GM23338 (cell line): Measurements from ENCODE around the gene ADIPOR2. TPM values are rescaled to one million over a fixed set of nuclear protein-coding genes. Genes with fewer than 3 reads are reported as not detected.

Experiments used
- ATAC-seq: fragments of 200-7000 bp; cut with Tn5 transposase; 3 replicates; pipeline ENCODE4 v1.9.1; 2020
- DNase-seq: peaks from one replicate; pipeline ENCODE4 v3.0.0-alpha.2; 2015; ENCODE audit warnings: low spot score
- H2AFZ ChIP-seq: fragments of 200-600 bp; sonication (generic); 2 replicates; pipeline ENCODE4 v1.8.0; 2016; ENCODE audit warnings: antibody characterized with exemption, mild to moderate bottlenecking, moderate library complexity
- H3F3A ChIP-seq: fragments of 200-600 bp; sonication (generic); replicated peaks from 2 replicates; pipeline ENCODE4 v1.8.0; 2017; ENCODE audit warnings: antibody characterized with exemption, mixed run types, low read depth
- H3K27ac ChIP-seq: fragments of 200-600 bp; sonication (generic); 2 replicates; pipeline ENCODE4 v1.6.1; 2016; ENCODE audit warnings: low read depth
- H3K27me3 ChIP-seq: fragments of 200-600 bp; sonication (generic); 2 replicates; pipeline ENCODE4 v1.8.0; 2016; ENCODE audit warnings: mild to moderate bottlenecking, mixed run types, moderate library complexity; ENCODE audit not compliant: insufficient read depth
- H3K36me3 ChIP-seq: fragments of 200-600 bp; sonication (generic); 2 replicates; pipeline ENCODE4 v1.8.0; 2016; ENCODE audit warnings: mild to moderate bottlenecking; ENCODE audit not compliant: insufficient read depth
- H3K4me1 ChIP-seq: fragments of 200-600 bp; sonication (generic); 2 replicates; pipeline ENCODE4 v1.8.0; 2016; ENCODE audit warnings: mild to moderate bottlenecking, moderate library complexity; ENCODE audit not compliant: insufficient read depth
- H3K4me2 ChIP-seq: fragments of 200-600 bp; sonication (generic); 2 replicates; pipeline ENCODE4 v1.7.1; 2017; ENCODE audit warnings: mixed run types
- H3K4me3 ChIP-seq: fragments of 200-600 bp; sonication (generic); 2 replicates; pipeline ENCODE4 v1.6.1; 2016; ENCODE audit warnings: mixed run types
- H3K79me2 ChIP-seq: fragments of 200-600 bp; sonication (generic); replicated peaks from 2 replicates; pipeline ENCODE4 v1.8.0; 2017; ENCODE audit warnings: mild to moderate bottlenecking; ENCODE audit not compliant: insufficient read depth
- H3K9me2 ChIP-seq: fragments of 200-600 bp; sonication (generic); 2 replicates; pipeline ENCODE4 v1.8.0; 2017; ENCODE audit not compliant: insufficient read depth
- H4K20me1 ChIP-seq: fragments of 200-600 bp; sonication (generic); replicated peaks from 2 replicates; pipeline ENCODE4 v1.8.0; 2017; ENCODE audit warnings: mild to moderate bottlenecking; ENCODE audit not compliant: insufficient read depth
- H3K27ac Mint-ChIP-seq: 2 replicates; pipeline ENCODE4 v1.8.0; 2020; ENCODE audit warnings: inconsistent platforms, mild to moderate bottlenecking, moderate library complexity, mixed read lengths
- H3K27me3 Mint-ChIP-seq: 3 replicates; pipeline ENCODE4 v1.8.0; 2022; ENCODE audit warnings: low read depth, mild to moderate bottlenecking, moderate library complexity, mixed read lengths, inconsistent platforms; ENCODE audit not compliant: insufficient read depth, poor library complexity
- H3K36me3 Mint-ChIP-seq: 3 replicates; pipeline ENCODE4 v1.8.0; 2021; ENCODE audit warnings: low read depth, mild to moderate bottlenecking, inconsistent platforms, moderate library complexity, mixed read lengths
- H3K4me1 Mint-ChIP-seq: 3 replicates; pipeline ENCODE4 v1.8.0; 2020; ENCODE audit warnings: mild to moderate bottlenecking, inconsistent platforms, mixed read lengths
- H3K4me3 Mint-ChIP-seq: 3 replicates; pipeline ENCODE4 v1.8.0; 2021; ENCODE audit warnings: moderate library complexity, mild to moderate bottlenecking, inconsistent platforms, mixed read lengths
- H3K9me3 Mint-ChIP-seq: 3 replicates; pipeline ENCODE4 v1.8.0; 2020; ENCODE audit warnings: moderate library complexity, mild to moderate bottlenecking, inconsistent platforms, mixed read lengths
- CREB1 ChIP-seq: fragments of 250-450 bp; sonication (Bioruptor Pico); IDR thresholded peaks from 2 replicates; pipeline ENCODE4 v1.5.0; 2020; ENCODE audit warnings: low read depth, mild to moderate bottlenecking, moderate library complexity
- CTCF ChIP-seq, 2 experiments: fragments of 200-600 bp in 1 of 2; sonication (generic) in 1 of 2; conservative IDR thresholded peaks; 2 replicates each; pipeline versions ENCODE4 v1.5.1 to v1.6.1; 2016 to 2017; ENCODE audit warnings: antibody characterized with exemption in 2 of 2, low read depth in 2 of 2, mild to moderate bottlenecking in 2 of 2, moderate library complexity in 1 of 2
- EZH2 ChIP-seq: fragments of 200-600 bp; sonication (generic); IDR thresholded peaks from one replicate; pipeline ENCODE4 v1.8.0; 2017; ENCODE audit warnings: antibody characterized with exemption, mild to moderate bottlenecking, low read depth; ENCODE audit not compliant: unreplicated experiment
- EZH2phosphoT487 ChIP-seq: fragments of 200-600 bp; sonication (generic); IDR thresholded peaks from one replicate; pipeline ENCODE4 v1.8.1; 2018; ENCODE audit warnings: antibody characterized with exemption; ENCODE audit not compliant: unreplicated experiment
- JUNB ChIP-seq: IDR thresholded peaks from one replicate; pipeline ENCODE4 v1.6.1; 2016; ENCODE audit warnings: antibody characterized with exemption; ENCODE audit not compliant: unreplicated experiment
- NANOG ChIP-seq: IDR thresholded peaks from 2 replicates; pipeline ENCODE4 v1.6.1; 2016; ENCODE audit warnings: antibody characterized with exemption, borderline replicate concordance
- POLR2AphosphoS5 ChIP-seq: IDR thresholded peaks from 2 replicates; pipeline ENCODE4 v1.6.1; 2016; ENCODE audit warnings: antibody characterized with exemption, low read depth
- REST ChIP-seq: IDR thresholded peaks from one replicate; pipeline ENCODE4 v1.6.1; 2018; ENCODE audit warnings: antibody characterized with exemption; ENCODE audit not compliant: unreplicated experiment
- STAT1 ChIP-seq: IDR thresholded peaks from one replicate; pipeline ENCODE4 v1.6.1; 2016; ENCODE audit warnings: antibody characterized with exemption; ENCODE audit not compliant: unreplicated experiment
- ZNF114 ChIP-seq: fragments of 250-450 bp; sonication (Bioruptor Pico); IDR thresholded peaks from 2 replicates; pipeline ENCODE4 v1.5.0; 2020; ENCODE audit warnings: mild to moderate bottlenecking, moderate library complexity
- ZNF331 ChIP-seq: fragments of 250-450 bp; sonication (Bioruptor Pico); IDR thresholded peaks from 2 replicates; pipeline ENCODE4 v1.5.0; 2020; ENCODE audit warnings: low read depth, mild to moderate bottlenecking, moderate library complexity
- polyA plus RNA-seq: library from polyadenylated mRNA; unstranded; fragments of >200 nt; fragmentation: Nextera tagmentation; extraction: Ambion mirVana; gene quantifications from 2 replicates; pipeline ENCODE4 v1.2.1, GENCODE V29; 2016
- total RNA-seq: library from RNA; depleted of rRNA; stranded (reverse); fragments of >200 nt; shearing (Covaris generic); gene quantifications from 2 replicates; pipeline ENCODE4 v1.2.3, GENCODE V29; 2014
- TF ChIP-seq, protein P1 (sequence below): fragments of 250-450 bp; sonication (Bioruptor Pico); IDR thresholded peaks from 2 replicates; pipeline ENCODE4 v1.5.0; 2020; ENCODE audit warnings: mild to moderate bottlenecking, moderate library complexity
- TF ChIP-seq, protein P2 (sequence below): IDR thresholded peaks from 2 replicates; pipeline ENCODE4 v1.6.1; 2016; ENCODE audit warnings: antibody characterized with exemption

The ADIPOR2 gene
- total and polyA plus RNA-seq, 2 experiments from 2014 or later = 11.7 to 36.2 TPM

- ATAC-seq (no peak), DNase-seq (no peak)
- Histone ChIP-seq H3F3A (no peaks in the 10 kb centered on the region), H3K79me2 (no peaks in the 10 kb centered on the region), H2AFZ (no peak overlapping the region), H3K27me3 (no peaks in the 10 kb centered on the region), H3K4me3 (no peak overlapping the region), H3K9me2 (no peaks in the 10 kb centered on the region), H4K20me1 (no peaks in the 10 kb centered on the region), H3K36me3 (no peaks in the 10 kb centered on the region), H3K4me2 (no peak overlapping the region), H3K27ac (no peak overlapping the region), H3K4me1 (no peaks in the 10 kb centered on the region)
- H3K27ac Mint-ChIP-seq = no peak overlapping the region
- H3K27me3 Mint-ChIP-seq = peaks cover 6% of the 10 kb centered on the region
- H3K4me3 Mint-ChIP-seq = no peak overlapping the region
- no peaks in the 10 kb centered on the region for H3K9me3 Mint-ChIP-seq
- TF ChIP-seq STAT1 = no peak
- TF ChIP-seq REST = no peak
- no peak for TF ChIP-seq EZH2phosphoT487
- TF ChIP-seq EZH2 = no peak
- TF ChIP-seq CREB1 (CRISPR knock-in tag) = no peak
- no peak for TF ChIP-seq NANOG
- TF ChIP-seq, protein P1, sequence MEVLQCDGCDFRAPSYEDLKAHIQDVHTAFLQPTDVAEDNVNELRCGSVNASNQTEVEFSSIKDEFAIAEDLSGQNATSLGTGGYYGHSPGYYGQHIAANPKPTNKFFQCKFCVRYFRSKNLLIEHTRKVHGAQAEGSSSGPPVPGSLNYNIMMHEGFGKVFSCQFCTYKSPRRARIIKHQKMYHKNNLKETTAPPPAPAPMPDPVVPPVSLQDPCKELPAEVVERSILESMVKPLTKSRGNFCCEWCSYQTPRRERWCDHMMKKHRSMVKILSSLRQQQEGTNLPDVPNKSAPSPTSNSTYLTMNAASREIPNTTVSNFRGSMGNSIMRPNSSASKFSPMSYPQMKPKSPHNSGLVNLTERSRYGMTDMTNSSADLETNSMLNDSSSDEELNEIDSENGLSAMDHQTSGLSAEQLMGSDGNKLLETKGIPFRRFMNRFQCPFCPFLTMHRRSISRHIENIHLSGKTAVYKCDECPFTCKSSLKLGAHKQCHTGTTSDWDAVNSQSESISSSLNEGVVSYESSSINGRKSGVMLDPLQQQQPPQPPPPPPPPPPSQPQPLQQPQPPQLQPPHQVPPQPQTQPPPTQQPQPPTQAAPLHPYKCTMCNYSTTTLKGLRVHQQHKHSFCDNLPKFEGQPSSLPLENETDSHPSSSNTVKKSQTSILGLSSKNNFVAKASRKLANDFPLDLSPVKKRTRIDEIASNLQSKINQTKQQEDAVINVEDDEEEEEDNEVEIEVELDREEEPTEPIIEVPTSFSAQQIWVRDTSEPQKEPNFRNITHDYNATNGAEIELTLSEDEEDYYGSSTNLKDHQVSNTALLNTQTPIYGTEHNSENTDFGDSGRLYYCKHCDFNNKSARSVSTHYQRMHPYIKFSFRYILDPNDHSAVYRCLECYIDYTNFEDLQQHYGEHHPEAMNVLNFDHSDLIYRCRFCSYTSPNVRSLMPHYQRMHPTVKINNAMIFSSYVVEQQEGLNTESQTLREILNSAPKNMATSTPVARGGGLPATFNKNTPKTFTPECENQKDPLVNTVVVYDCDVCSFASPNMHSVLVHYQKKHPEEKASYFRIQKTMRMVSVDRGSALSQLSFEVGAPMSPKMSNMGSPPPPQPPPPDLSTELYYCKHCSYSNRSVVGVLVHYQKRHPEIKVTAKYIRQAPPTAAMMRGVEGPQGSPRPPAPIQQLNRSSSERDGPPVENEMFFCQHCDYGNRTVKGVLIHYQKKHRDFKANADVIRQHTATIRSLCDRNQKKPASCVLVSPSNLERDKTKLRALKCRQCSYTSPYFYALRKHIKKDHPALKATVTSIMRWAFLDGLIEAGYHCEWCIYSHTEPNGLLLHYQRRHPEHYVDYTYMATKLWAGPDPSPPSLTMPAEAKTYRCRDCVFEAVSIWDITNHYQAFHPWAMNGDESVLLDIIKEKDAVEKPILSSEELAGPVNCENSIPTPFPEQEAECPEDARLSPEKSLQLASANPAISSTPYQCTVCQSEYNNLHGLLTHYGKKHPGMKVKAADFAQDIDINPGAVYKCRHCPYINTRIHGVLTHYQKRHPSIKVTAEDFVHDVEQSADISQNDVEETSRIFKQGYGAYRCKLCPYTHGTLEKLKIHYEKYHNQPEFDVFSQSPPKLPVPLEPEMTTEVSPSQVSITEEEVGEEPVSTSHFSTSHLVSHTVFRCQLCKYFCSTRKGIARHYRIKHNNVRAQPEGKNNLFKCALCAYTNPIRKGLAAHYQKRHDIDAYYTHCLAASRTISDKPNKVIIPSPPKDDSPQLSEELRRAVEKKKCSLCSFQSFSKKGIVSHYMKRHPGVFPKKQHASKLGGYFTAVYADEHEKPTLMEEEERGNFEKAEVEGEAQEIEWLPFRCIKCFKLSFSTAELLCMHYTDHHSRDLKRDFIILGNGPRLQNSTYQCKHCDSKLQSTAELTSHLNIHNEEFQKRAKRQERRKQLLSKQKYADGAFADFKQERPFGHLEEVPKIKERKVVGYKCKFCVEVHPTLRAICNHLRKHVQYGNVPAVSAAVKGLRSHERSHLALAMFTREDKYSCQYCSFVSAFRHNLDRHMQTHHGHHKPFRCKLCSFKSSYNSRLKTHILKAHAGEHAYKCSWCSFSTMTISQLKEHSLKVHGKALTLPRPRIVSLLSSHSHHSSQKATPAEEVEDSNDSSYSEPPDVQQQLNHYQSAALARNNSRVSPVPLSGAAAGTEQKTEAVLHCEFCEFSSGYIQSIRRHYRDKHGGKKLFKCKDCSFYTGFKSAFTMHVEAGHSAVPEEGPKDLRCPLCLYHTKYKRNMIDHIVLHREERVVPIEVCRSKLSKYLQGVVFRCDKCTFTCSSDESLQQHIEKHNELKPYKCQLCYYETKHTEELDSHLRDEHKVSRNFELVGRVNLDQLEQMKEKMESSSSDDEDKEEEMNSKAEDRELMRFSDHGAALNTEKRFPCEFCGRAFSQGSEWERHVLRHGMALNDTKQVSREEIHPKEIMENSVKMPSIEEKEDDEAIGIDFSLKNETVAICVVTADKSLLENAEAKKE (CRISPR knock-in tag) = no peak
- no peak for TF ChIP-seq JUNB
- TF ChIP-seq, protein P2, sequence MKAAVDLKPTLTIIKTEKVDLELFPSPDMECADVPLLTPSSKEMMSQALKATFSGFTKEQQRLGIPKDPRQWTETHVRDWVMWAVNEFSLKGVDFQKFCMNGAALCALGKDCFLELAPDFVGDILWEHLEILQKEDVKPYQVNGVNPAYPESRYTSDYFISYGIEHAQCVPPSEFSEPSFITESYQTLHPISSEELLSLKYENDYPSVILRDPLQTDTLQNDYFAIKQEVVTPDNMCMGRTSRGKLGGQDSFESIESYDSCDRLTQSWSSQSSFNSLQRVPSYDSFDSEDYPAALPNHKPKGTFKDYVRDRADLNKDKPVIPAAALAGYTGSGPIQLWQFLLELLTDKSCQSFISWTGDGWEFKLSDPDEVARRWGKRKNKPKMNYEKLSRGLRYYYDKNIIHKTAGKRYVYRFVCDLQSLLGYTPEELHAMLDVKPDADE = no peak
- TF ChIP-seq ZNF331 (CRISPR knock-in tag) = no peak
- no peak for TF ChIP-seq CTCF (conservative IDR thresholded peaks at IDR 0.05; ENCODE audit: low read depth in 2 of 2)
- TF ChIP-seq POLR2AphosphoS5 = no peak
- no peak for TF ChIP-seq ZNF114 (CRISPR knock-in tag)
- no peaks in the 10 kb centered on the region for H3K36me3 Mint-ChIP-seq
- no peaks in the 10 kb centered on the region; the same call in 2 of the 3 replicates for H3K4me1 Mint-ChIP-seq
Measured at GRCh38 chr12:1810201-1810930, 119.5 kb downstream of the ADIPOR2 start.
